Transverse colon (tissue), 3 donors: ENCODE data around the gene NRBF2.

ENCODE experiments used
- POLR2A ChIP-seq: fragments of 450-650 bp; IDR thresholded peaks from one replicate; pipeline ENCODE4 v1.6.1; 2016; ENCODE audit warnings: antibody characterized with exemption, mild to moderate bottlenecking, moderate library complexity
- POLR2AphosphoS5 ChIP-seq, 3 donors: sonication (generic); formaldehyde crosslinking; IDR thresholded peaks; one replicate each; pipeline ENCODE4 v1.6.1; 2016; ENCODE audit warnings: antibody characterized with exemption in 3 of 3

- TF ChIP-seq POLR2A (peak; percentile 98), POLR2AphosphoS5 (IDR thresholded peaks at IDR 0.05) (peak; percentile 96 to 98 (median 98))
Observed at GRCh38 chr10:63133056-63133820, at the start of gene NRBF2.
